Kidney (tissue), 14 donors: ENCODE results near the gene PHYHD1. TPM values are rescaled to one million over a fixed set of nuclear protein-coding genes. Genes with fewer than 3 reads are reported as not detected.
A peak's percentile ranks its signal among the peaks of the same experiment; 100 is the strongest.

ENCODE experiments used
- DNase-seq, 5 donors: peaks; one replicate each; pipeline ENCODE4 v3.0.0-alpha.2; 2013 to 2020
- FAIRE-seq: peaks from 2 replicates; lab custom pipeline; 2012; peaks lifted over from hg19 to GRCh38; lab: Jason Lieb, UNC
- H3K27ac ChIP-seq, 2 donors: one replicate each; pipeline ENCODE4 v1.7.0; 2013; ENCODE audit warnings: low read depth in 2 of 2, low read length in 2 of 2, inconsistent platforms in 1 of 2
- H3K27me3 ChIP-seq: one replicate; pipeline ENCODE4 v1.7.1; 2013; ENCODE audit warnings: low read length, inconsistent platforms; ENCODE audit not compliant: control insufficient read depth, insufficient read depth
- H3K36me3 ChIP-seq, 3 donors: one replicate each; pipeline versions ENCODE4 v1.7.0 to v1.7.1; 2013; ENCODE audit warnings: low read length in 3 of 3, control low read depth in 1 of 3, inconsistent platforms in 1 of 3; ENCODE audit not compliant: insufficient read depth in 3 of 3, control insufficient read depth in 2 of 3
- H3K4me1 ChIP-seq, 3 donors: one replicate each; pipeline versions ENCODE4 v1.7.0 to v1.7.1; 2013; ENCODE audit warnings: low read length in 3 of 3, inconsistent platforms in 1 of 3, low read depth in 1 of 3; ENCODE audit not compliant: control insufficient read depth in 2 of 3, insufficient read depth in 2 of 3
- H3K4me3 ChIP-seq, 3 donors: one replicate each; pipeline versions ENCODE4 v1.7.0 to v1.8.1; 2013; ENCODE audit warnings: low read length in 3 of 3, control low read depth in 1 of 3, inconsistent platforms in 1 of 3
- H3K9ac ChIP-seq, 3 donors: one replicate each; pipeline versions ENCODE4 v1.7.0 to v1.7.1; 2013; ENCODE audit warnings: low read length in 3 of 3, control low read depth in 1 of 3, inconsistent platforms in 1 of 3
- H3K9me3 ChIP-seq, 3 donors: one replicate each; pipeline versions ENCODE4 v1.7.0 to v1.7.1; 2013; ENCODE audit warnings: low read length in 3 of 3, control low read depth in 1 of 3, inconsistent platforms in 1 of 3; ENCODE audit not compliant: control insufficient read depth in 2 of 3, insufficient read depth in 1 of 3
- CTCF ChIP-seq: IDR thresholded peaks from 3 replicates; pipeline ENCODE4 v1.5.1; 2012; ENCODE audit warnings: mild to moderate bottlenecking, moderate library complexity, borderline replicate concordance; ENCODE audit not compliant: insufficient read depth; ENCODE audit errors: extremely low read depth
- intact Hi-C: fragments of 100-400 bp; cut with DNase I; formaldehyde crosslinking; loops from one replicate; pipeline ENCODE4 v1.11.1; 2022
- polyA plus RNA-seq: library from polyadenylated mRNA; stranded (reverse); fragments of 350-450 nt; fragmentation: Illumina TruSeq; extraction: RNeasy Lipid Tissue Mini Kit (QIAGEN cat#74804); gene quantifications from one replicate; pipeline ENCODE4 v1.2.3, GENCODE V29; 2014; ENCODE audit warnings: low read depth, low replicate concordance; ENCODE audit not compliant: insufficient read depth
- total RNA-seq: library from RNA; stranded (reverse); fragmentation: NEBNext Ultra II Directional; extraction: Animal tissue kit (Norgen Biotek cat#: 25700); gene quantifications from one replicate; pipeline ENCODE4 v1.2.1, GENCODE V29; 2021
- donor health status: control.
- donor health status: control.
- donor health status: control.
- donor health status: control.
- donor health status: control.
- donor health status: DM: yes; HTN: yes; CAD: no.
- donor health status: Normal renal cell carcinoma (clear cell type).

PHYHD1 gene
- total and polyA plus RNA-seq, 2 donors from 2014 or later: 59.0 to 122 TPM

GRCh38 chr9:128887914-128888350 lies 32.9 kb upstream of the PHYHD1 start:
- no peak overlapping the region for H3K27ac ChIP-seq
- TF ChIP-seq CTCF: no peak
- no peak overlapping the region for H3K9ac ChIP-seq
- FAIRE-seq (no peak), DNase-seq (peak in 1 of 5 donors; percentile 31)
- peaks cover 0 to 34% (median 14%) of the 10 kb centered on the region in 3 donors for H3K4me1 ChIP-seq
- H3K4me3 ChIP-seq: no peak overlapping the region
- intact Hi-C loops: no loop called here
- peaks cover 0 to 10% (median 9%) of the 10 kb centered on the region in 3 donors for H3K36me3 ChIP-seq
- H3K9me3 ChIP-seq: no peaks in the 10 kb centered on the region
- H3K27me3 ChIP-seq: no peaks in the 10 kb centered on the region

GRCh38 chr9:128891321-128892220 lies 29.2 kb upstream of the PHYHD1 start:
- no peak for TF ChIP-seq CTCF
- H3K9ac ChIP-seq: no peak overlapping the region
- H3K4me3 ChIP-seq: no peak overlapping the region
- H3K27ac ChIP-seq: peak overlapping the region; percentile 57 to 65
- no peak for FAIRE-seq
- H3K27me3 ChIP-seq: no peaks in the 10 kb centered on the region
- DNase-seq: no peak
- H3K4me1 ChIP-seq: peaks cover 0 to 21% (median 3%) of the 10 kb centered on the region in 3 donors
- H3K9me3 ChIP-seq: no peaks in the 10 kb centered on the region
- intact Hi-C loops: no loop called here
- peaks cover 0 to 7% (median 5%) of the 10 kb centered on the region in 3 donors for H3K36me3 ChIP-seq

- FAIRE-seq (no peak), DNase-seq (peak in 2 of 5 donors; percentile 23 to 96)
- H3K4me3 ChIP-seq: no peak overlapping the region
- H3K27ac ChIP-seq: peak overlapping the region; percentile 57 to 65
- TF ChIP-seq CTCF: no peak
- no peaks in the 10 kb centered on the region for H3K27me3 ChIP-seq
- peaks cover 0 to 5% (median 3%) of the 10 kb centered on the region in 3 donors for H3K36me3 ChIP-seq
- peak overlapping the region in 1 of 3 donors; percentile 49 for H3K9ac ChIP-seq
- intact Hi-C loops: no loop called here
- no peaks in the 10 kb centered on the region for H3K9me3 ChIP-seq
- peaks cover 0 to 21% (median 3%) of the 10 kb centered on the region in 3 donors for H3K4me1 ChIP-seq
Measured at GRCh38 chr9:128892221-128892921, 28.4 kb upstream of the PHYHD1 start.
